DND-41 (cell line): Measurements from ENCODE around the gene RAB6A.
"Not testable (repeated sequence)": the region's sequence is repeated elsewhere in the genome, so short reads cannot be mapped to it uniquely, and the experiment has no call there.

Experiments used
- ATAC-seq: fragments of 200-7000 bp; cut with Tn5 transposase; 3 replicates; pipeline ENCODE4 v1.9.1; 2021; ENCODE audit warnings: low read depth; ENCODE audit not compliant: insufficient read depth
- DNase-seq: peaks from one replicate; pipeline ENCODE4 v3.0.0-alpha.2; 2020
- H2AFZ ChIP-seq: 2 replicates; pipeline ENCODE4 v1.6.0; 2012; ENCODE audit warnings: low read depth, low read length
- H3K27ac ChIP-seq: 2 replicates; pipeline ENCODE4 v1.5.1; 2012; ENCODE audit warnings: low read length, inconsistent platforms
- H3K27me3 ChIP-seq: fragments of 200-600 bp; sonication (generic); 2 replicates; pipeline ENCODE4 v1.6.0; 2012; ENCODE audit warnings: low read length, mild to moderate bottlenecking, inconsistent platforms; ENCODE audit not compliant: insufficient read depth, poor library complexity
- H3K36me3 ChIP-seq: 2 replicates; pipeline ENCODE4 v1.5.1; 2012; ENCODE audit warnings: low read length, inconsistent platforms; ENCODE audit not compliant: insufficient read depth
- H3K4me1 ChIP-seq: 2 replicates; pipeline ENCODE4 v1.5.1; 2012; ENCODE audit warnings: mild to moderate bottlenecking, low read length; ENCODE audit not compliant: insufficient read depth
- H3K4me2 ChIP-seq: 2 replicates; pipeline ENCODE4 v1.6.0; 2012; ENCODE audit warnings: mild to moderate bottlenecking, moderate library complexity, low read length, inconsistent platforms; ENCODE audit not compliant: insufficient read depth
- H3K4me3 ChIP-seq, 2 experiments: fragments of 200-600 bp in 1 of 2; shearing (Covaris generic) in 1 of 2; 2 replicates each; pipeline ENCODE4 v1.5.1; 2012 to 2016; ENCODE audit warnings: inconsistent platforms in 2 of 2, low read length in 2 of 2, mild to moderate bottlenecking in 2 of 2, low read depth in 1 of 2, moderate library complexity in 1 of 2
- H3K79me2 ChIP-seq: 2 replicates; pipeline ENCODE4 v1.6.0; 2012; ENCODE audit warnings: low read length, inconsistent platforms; ENCODE audit not compliant: insufficient read depth
- H3K9ac ChIP-seq: 2 replicates; pipeline ENCODE4 v1.6.0; 2012; ENCODE audit warnings: low read depth, mild to moderate bottlenecking, inconsistent platforms, low read length, moderate library complexity
- H3K9me3 ChIP-seq: 2 replicates; pipeline ENCODE4 v1.5.1; 2012; ENCODE audit warnings: low read length, moderate library complexity, mild to moderate bottlenecking, inconsistent platforms; ENCODE audit not compliant: insufficient read depth, severe bottlenecking
- H4K20me1 ChIP-seq: 2 replicates; pipeline ENCODE4 v1.6.0; 2012; ENCODE audit warnings: low read length; ENCODE audit not compliant: insufficient read depth
- EZH2 ChIP-seq: IDR thresholded peaks from 3 replicates; pipeline ENCODE4 v1.6.1; 2012; ENCODE audit warnings: borderline replicate concordance, low read depth, mild to moderate bottlenecking, moderate library complexity, low read length, inconsistent platforms; ENCODE audit not compliant: severe bottlenecking
- TF ChIP-seq, protein P1 (sequence below): IDR thresholded peaks from 2 replicates; pipeline ENCODE4 v1.5.1; 2012; ENCODE audit warnings: borderline replicate concordance, low read length, moderate library complexity, mild to moderate bottlenecking; ENCODE audit not compliant: poor library complexity, severe bottlenecking; ENCODE audit errors: extremely low read depth

Gene RAB6A

DNA sequence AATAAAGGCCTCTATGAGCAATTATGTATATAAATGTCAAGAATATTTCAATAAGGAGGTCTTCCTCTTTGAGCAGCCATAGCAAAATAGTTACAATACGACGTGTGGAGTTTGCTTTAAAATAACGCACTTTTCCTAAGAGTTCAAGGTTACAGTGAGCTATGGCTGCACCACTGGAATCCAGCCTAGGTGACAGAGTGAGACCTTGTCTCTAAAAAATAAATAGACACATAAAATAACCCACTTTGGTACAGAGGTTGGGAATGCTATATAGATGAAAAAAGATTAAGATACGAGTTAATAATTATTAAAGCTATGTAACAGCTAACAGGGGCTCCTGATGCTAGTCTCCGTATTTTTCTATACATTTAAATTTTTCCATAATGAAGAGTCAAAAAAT, 12.6 kb downstream of the RAB6A start:
- no peak overlapping the region for H2AFZ ChIP-seq
- H3K36me3 ChIP-seq, result no peaks in the 10 kb centered on the region; the same call in 1 of the 2 replicates
- no peaks in the 10 kb centered on the region for H3K9me3 ChIP-seq
- H3K9ac ChIP-seq, result no peak overlapping the region
- H3K4me3 ChIP-seq, result no peak overlapping the region
- no peak for TF ChIP-seq EZH2
- TF ChIP-seq, protein P1, sequence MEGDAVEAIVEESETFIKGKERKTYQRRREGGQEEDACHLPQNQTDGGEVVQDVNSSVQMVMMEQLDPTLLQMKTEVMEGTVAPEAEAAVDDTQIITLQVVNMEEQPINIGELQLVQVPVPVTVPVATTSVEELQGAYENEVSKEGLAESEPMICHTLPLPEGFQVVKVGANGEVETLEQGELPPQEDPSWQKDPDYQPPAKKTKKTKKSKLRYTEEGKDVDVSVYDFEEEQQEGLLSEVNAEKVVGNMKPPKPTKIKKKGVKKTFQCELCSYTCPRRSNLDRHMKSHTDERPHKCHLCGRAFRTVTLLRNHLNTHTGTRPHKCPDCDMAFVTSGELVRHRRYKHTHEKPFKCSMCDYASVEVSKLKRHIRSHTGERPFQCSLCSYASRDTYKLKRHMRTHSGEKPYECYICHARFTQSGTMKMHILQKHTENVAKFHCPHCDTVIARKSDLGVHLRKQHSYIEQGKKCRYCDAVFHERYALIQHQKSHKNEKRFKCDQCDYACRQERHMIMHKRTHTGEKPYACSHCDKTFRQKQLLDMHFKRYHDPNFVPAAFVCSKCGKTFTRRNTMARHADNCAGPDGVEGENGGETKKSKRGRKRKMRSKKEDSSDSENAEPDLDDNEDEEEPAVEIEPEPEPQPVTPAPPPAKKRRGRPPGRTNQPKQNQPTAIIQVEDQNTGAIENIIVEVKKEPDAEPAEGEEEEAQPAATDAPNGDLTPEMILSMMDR, result no peak
- no peak for DNase-seq
- H3K27me3 ChIP-seq, result no peaks in the 10 kb centered on the region
- peaks cover 46% of the 10 kb centered on the region for H4K20me1 ChIP-seq
- ATAC-seq, result no peak
- no peak overlapping the region for H3K4me2 ChIP-seq
- H3K4me1 ChIP-seq, result no peaks in the 10 kb centered on the region
- H3K27ac ChIP-seq, result no peak overlapping the region
- peaks cover 96% of the 10 kb centered on the region for H3K79me2 ChIP-seq

- Histone ChIP-seq H3K36me3 (no peaks in the 10 kb centered on the region; the same call in 1 of the 2 replicates), H3K4me1 (no peaks in the 10 kb centered on the region), H3K4me2 (no peak overlapping the region), H3K79me2 (peaks cover 96% of the 10 kb centered on the region), H2AFZ (no peak overlapping the region), H3K27ac (no peak overlapping the region), H3K27me3 (no peaks in the 10 kb centered on the region), H3K4me3 (no peak overlapping the region), H3K9ac (no peak overlapping the region), H4K20me1 (peaks cover 44% of the 10 kb centered on the region), H3K9me3 (no peaks in the 10 kb centered on the region)
- DNase-seq, result no peak
- ATAC-seq, result no peak
- no peak for TF ChIP-seq EZH2
- TF ChIP-seq, protein P1, result no peak
Measured at GRCh38 chr11:73747762-73748161, 13.1 kb downstream of the RAB6A start.

GRCh38 chr11:73746701-73747100, 14.2 kb downstream of the RAB6A start:
- Histone ChIP-seq H3K4me1 (no peaks in the 10 kb centered on the region), H3K27me3 (no peaks in the 10 kb centered on the region), H3K27ac (no peak overlapping the region), H2AFZ (no peak overlapping the region), H3K36me3 (no peaks in the 10 kb centered on the region; the same call in 1 of the 2 replicates), H3K4me3 (no peak overlapping the region), H3K79me2 (peaks cover 94% of the 10 kb centered on the region), H4K20me1 (peaks cover 36% of the 10 kb centered on the region), H3K4me2 (no peak overlapping the region), H3K9ac (no peak overlapping the region), H3K9me3 (no peaks in the 10 kb centered on the region)
- no peak for ATAC-seq
- TF ChIP-seq EZH2, result no peak
- TF ChIP-seq, protein P1, result no peak
- no peak for DNase-seq

DNA sequence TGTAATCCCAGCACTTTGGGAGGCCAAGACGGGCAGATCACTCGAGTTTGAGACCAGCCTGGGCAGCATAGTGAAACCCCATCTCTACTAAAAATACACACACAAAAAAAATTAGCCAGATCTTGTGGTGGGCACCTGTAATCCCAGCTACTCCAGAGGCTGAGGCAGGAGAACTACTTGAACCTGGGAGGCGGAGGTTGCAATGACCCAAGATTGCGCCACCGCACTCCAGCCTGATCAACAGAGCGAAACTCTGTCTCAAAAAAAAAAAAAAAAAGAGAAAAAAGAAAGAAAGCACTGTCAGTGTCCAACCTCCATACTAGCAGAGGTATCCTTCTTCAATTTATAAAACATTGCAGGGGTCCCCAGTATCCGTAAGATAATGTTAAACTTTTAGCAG, 17.8 kb downstream of the RAB6A start:
- H3K36me3 ChIP-seq, result peaks cover 2% of the 10 kb centered on the region; the same call in 1 of the 2 replicates
- no peak overlapping the region for H3K27ac ChIP-seq
- no peaks in the 10 kb centered on the region for H3K27me3 ChIP-seq
- no peak overlapping the region for H2AFZ ChIP-seq
- H3K9me3 ChIP-seq, result no peaks in the 10 kb centered on the region
- TF ChIP-seq, protein P1, result no peak
- TF ChIP-seq EZH2, result no peak
- H4K20me1 ChIP-seq, result peaks cover 22% of the 10 kb centered on the region
- DNase-seq, result no peak
- H3K79me2 ChIP-seq, result peaks cover 91% of the 10 kb centered on the region
- no peak overlapping the region for H3K4me2 ChIP-seq
- no peak overlapping the region for H3K4me3 ChIP-seq
- no peak for ATAC-seq
- no peak overlapping the region for H3K9ac ChIP-seq
- no peaks in the 10 kb centered on the region for H3K4me1 ChIP-seq

- peaks cover 89% of the 10 kb centered on the region for H3K79me2 ChIP-seq
- ATAC-seq, result not testable (repeated sequence)
Measured at GRCh38 chr11:73735959-73736358, 24.9 kb downstream of the RAB6A start.

More at GRCh38 chr11:73735959-73736358, 24.9 kb downstream of the RAB6A start:
- not testable (repeated sequence) for H3K27me3 ChIP-seq, H3K9ac ChIP-seq, H3K4me2 ChIP-seq, H3K9me3 ChIP-seq, H3K4me3 ChIP-seq, H3K27ac ChIP-seq, DNase-seq, H2AFZ ChIP-seq, H3K4me1 ChIP-seq
- H4K20me1 ChIP-seq, result peaks cover 33% of the 10 kb centered on the region
- peaks cover 14% of the 10 kb centered on the region; the same call in 1 of the 2 replicates for H3K36me3 ChIP-seq
